Amygdala (tissue), 56 donors: ENCODE results near the gene DHX32.

Source experiments
- DNase-seq, 56 donors: peaks; one replicate each; lab custom pipeline; 2025; lab: John Stamatoyannopoulos, UW

Gene DHX32

GRCh38 chr10:125816548-125816947 lies 64.5 kb downstream of the DHX32 start:
- DNase-seq: no peak

- no peak for DNase-seq
Observed at GRCh38 chr10:125815764-125816163, 65.3 kb downstream of the DHX32 start.

GRCh38 chr10:125812128-125812750 lies 68.9 kb downstream of the DHX32 start:
- DNase-seq: no peak

- peak in 1 of 56 donors; percentile 18 for DNase-seq
Observed at GRCh38 chr10:125811251-125811650, 69.8 kb downstream of the DHX32 start.

GRCh38 chr10:125808047-125808446 lies 73.0 kb downstream of the DHX32 start:
- no peak for DNase-seq

- no peak for DNase-seq
Observed at GRCh38 chr10:125802739-125803138, 78.4 kb downstream of the DHX32 start.

- no peak for DNase-seq
Observed at GRCh38 chr10:125802131-125802530, 79.0 kb downstream of the DHX32 start.

GRCh38 chr10:125801574-125801973 lies 79.5 kb downstream of the DHX32 start:
- DNase-seq: no peak

GRCh38 chr10:125799451-125800182 lies 81.5 kb downstream of the DHX32 start:
- no peak for DNase-seq

GRCh38 chr10:125797994-125798662 lies 83.0 kb downstream of the DHX32 start:
- no peak for DNase-seq

GRCh38 chr10:125797424-125797823 lies 83.7 kb downstream of the DHX32 start:
- no peak for DNase-seq

GRCh38 chr10:125795637-125796190 lies 85.4 kb downstream of the DHX32 start:
- DNase-seq: no peak

GRCh38 chr10:125795128-125795527 lies 86.0 kb downstream of the DHX32 start:
- DNase-seq: peak in 53 of 56 donors; percentile 16 to 91 (median 71)

GRCh38 chr10:125792342-125793300 lies 88.5 kb downstream of the DHX32 start:
- DNase-seq: no peak

GRCh38 chr10:125788156-125789034 lies 92.7 kb downstream of the DHX32 start:
- DNase-seq: no peak
